Gastrocnemius medialis (tissue), 4 donors: ENCODE measurements around the gene HPS1. TPM values are rescaled to one million over a fixed set of nuclear protein-coding genes. Genes with fewer than 3 reads are reported as not detected.

Source experiments
- ATAC-seq, 2 donors: fragments of 150-250 bp; one replicate each; pipeline ENCODE4 v1.9.1; 2016
- DNase-seq, 2 donors: peaks; one replicate each; pipeline ENCODE4 v3.0.0-alpha.2; 2019
- H3K27ac ChIP-seq, 4 donors: fragments of 200-600 bp; sonication (generic); 1 replicate in 1 of 4; 2 replicates in 3 of 4; pipeline ENCODE4 v1.5.1; 2016 to 2018; ENCODE audit warnings: mild to moderate bottlenecking in 2 of 4, moderate library complexity in 1 of 4
- H3K27me3 ChIP-seq, 3 donors: fragments of 200-600 bp; sonication (generic) in 2 of 3; 1 replicate in 1 of 3; 2 replicates in 2 of 3; pipeline versions ENCODE4 v1.5.1 to v1.6.0; 2016 to 2019; ENCODE audit warnings: mild to moderate bottlenecking in 1 of 3, moderate library complexity in 1 of 3
- H3K36me3 ChIP-seq, 2 donors: fragments of 200-600 bp; sonication (generic) in 1 of 2; one replicate each; pipeline ENCODE4 v1.5.1; 2017 to 2018
- H3K4me1 ChIP-seq, 2 donors: fragments of 200-600 bp; sonication (generic) in 1 of 2; one replicate each; pipeline ENCODE4 v1.5.1; 2016 to 2017; ENCODE audit warnings: mild to moderate bottlenecking in 2 of 2
- H3K4me3 ChIP-seq, 4 donors: fragments of 200-600 bp; sonication (generic) in 3 of 4; 1 replicate in 1 of 4; 2 replicates in 3 of 4; pipeline ENCODE4 v1.5.1; 2016 to 2019; ENCODE audit warnings: mild to moderate bottlenecking in 2 of 4
- H3K9me3 ChIP-seq, 3 donors: fragments of 200-600 bp; sonication (generic) in 2 of 3; 1 replicate in 1 of 3; 2 replicates in 2 of 3; pipeline ENCODE4 v1.5.1; 2016 to 2019
- CTCF ChIP-seq, 5 experiments: fragments of 450-650 bp in 3 of 5; fragments of 200-600 bp in 2 of 5; sonication (generic) in 2 of 5; IDR thresholded peaks in 4 of 5; conservative IDR thresholded peaks in 1 of 5; 1 replicate in 4 of 5; 2 replicates in 1 of 5; pipeline ENCODE4 v1.5.1; 2016 to 2019; ENCODE audit warnings: antibody characterized with exemption in 5 of 5, mild to moderate bottlenecking in 3 of 5, moderate library complexity in 3 of 5
- POLR2A ChIP-seq, 2 donors: fragments of 450-650 bp; IDR thresholded peaks; one replicate each; pipeline ENCODE4 v1.6.1; 2017; ENCODE audit warnings: antibody characterized with exemption in 2 of 2, mild to moderate bottlenecking in 2 of 2, moderate library complexity in 2 of 2
- in situ Hi-C, 4 donors: fragments of 200-750 bp; cut with MboI; loops; one replicate each; pipeline versions ENCODE4 v1.15.0 to v1.8.0; 2017; ENCODE audit warnings: low sequenced_read_pairs in 4 of 4
- intact Hi-C: fragments of 100-400 bp; cut with DNase I; formaldehyde crosslinking; loops from one replicate; pipeline ENCODE4 v1.15.1; 2023; ENCODE audit warnings: low total_unique reads
- total RNA-seq, 4 donors: library from RNA; depleted of rRNA; stranded (reverse); fragments of >200 nt; gene quantifications; one replicate each; pipeline versions ENCODE4 v1.1.0 to v1.2.3, GENCODE V29; 2016

HPS1 gene
- total RNA-seq, 4 donors from 2014 or later, result 10.6 to 26.0 (median 18.3) TPM

- intact Hi-C loops, result no loop called here
- no peak for TF ChIP-seq CTCF (IDR thresholded peaks at IDR 0.05 in 4 of 5, conservative IDR thresholded peaks at IDR 0.05 in 1 of 5)
- TF ChIP-seq POLR2A (IDR thresholded peaks at IDR 0.05), result no peak
- peaks cover 0 to 4% (median 0%) of the 10 kb centered on the region in 3 donors for H3K27me3 ChIP-seq
- DNase-seq, result no peak
- H3K4me1 ChIP-seq, result no peaks in the 10 kb centered on the region
- ATAC-seq, result no peak
- H3K9me3 ChIP-seq, result no peaks in the 10 kb centered on the region
- H3K36me3 ChIP-seq, result no peaks in the 10 kb centered on the region
- H3K27ac ChIP-seq, result no peak overlapping the region
- in situ Hi-C loops, result loop anchor here in 2 of 4 donors (5.0 to 10.0 kb wide), 3 partner anchors 196 to 781 kb away; no protein-coding TSS in a partner anchor
- H3K4me3 ChIP-seq, result no peak overlapping the region
These were observed 19.1 kb upstream of the HPS1 start for GRCh38 chr10:98465866-98466265.

GRCh38 chr10:98463976-98464754 lies 17.4 kb upstream of the HPS1 start:
- in situ Hi-C loops, result loop anchor here in 1 of 4 donors (10.0 kb wide), 1 partner anchor 781 kb away; no protein-coding TSS in a partner anchor
- TF ChIP-seq POLR2A (IDR thresholded peaks at IDR 0.05) (no peak), CTCF (IDR thresholded peaks at IDR 0.05 in 4 of 5, conservative IDR thresholded peaks at IDR 0.05 in 1 of 5) (no peak)
- H3K36me3 ChIP-seq, result no peaks in the 10 kb centered on the region
- H3K9me3 ChIP-seq, result no peaks in the 10 kb centered on the region
- peaks cover 0 to 4% (median 0%) of the 10 kb centered on the region in 3 donors for H3K27me3 ChIP-seq
- peaks cover 0 to 6% of the 10 kb centered on the region in 2 donors for H3K4me1 ChIP-seq
- no peak overlapping the region for H3K4me3 ChIP-seq
- intact Hi-C loops, result no loop called here
- ATAC-seq (no peak), DNase-seq (no peak)
- H3K27ac ChIP-seq, result no peak overlapping the region

GRCh38 chr10:98463016-98463415 lies 16.3 kb upstream of the HPS1 start:
- no peak for TF ChIP-seq POLR2A (IDR thresholded peaks at IDR 0.05)
- TF ChIP-seq CTCF (IDR thresholded peaks at IDR 0.05 in 4 of 5, conservative IDR thresholded peaks at IDR 0.05 in 1 of 5), result no peak
- no peaks in the 10 kb centered on the region for H3K9me3 ChIP-seq
- H3K36me3 ChIP-seq, result no peaks in the 10 kb centered on the region
- intact Hi-C loops (no loop called here), in situ Hi-C loops (loop anchor here in 1 of 4 donors (10.0 kb wide), 1 partner anchor 782 kb away; no protein-coding TSS in a partner anchor)
- no peak overlapping the region for H3K27ac ChIP-seq
- no peak for ATAC-seq
- DNase-seq, result no peak
- no peak overlapping the region for H3K4me3 ChIP-seq
- H3K27me3 ChIP-seq, result peaks cover 0 to 4% (median 0%) of the 10 kb centered on the region in 3 donors
- H3K4me1 ChIP-seq, result peaks cover 0 to 6% of the 10 kb centered on the region in 2 donors

GRCh38 chr10:98461500-98461842 lies 14.7 kb upstream of the HPS1 start:
- H3K36me3 ChIP-seq, result no peaks in the 10 kb centered on the region
- no peak overlapping the region for H3K4me3 ChIP-seq
- no peak for DNase-seq
- in situ Hi-C loops (loop anchor here in 1 of 4 donors (10.0 kb wide), 1 partner anchor 783 kb away; no protein-coding TSS in a partner anchor), intact Hi-C loops (no loop called here)
- no peak for TF ChIP-seq CTCF (IDR thresholded peaks at IDR 0.05 in 4 of 5, conservative IDR thresholded peaks at IDR 0.05 in 1 of 5)
- no peak for TF ChIP-seq POLR2A (IDR thresholded peaks at IDR 0.05)
- peaks cover 0 to 4% (median 0%) of the 10 kb centered on the region in 3 donors for H3K27me3 ChIP-seq
- H3K9me3 ChIP-seq, result no peaks in the 10 kb centered on the region
- H3K4me1 ChIP-seq, result peaks cover 0 to 6% of the 10 kb centered on the region in 2 donors
- ATAC-seq, result no peak
- H3K27ac ChIP-seq, result no peak overlapping the region
